Activated T-cell treated with anti-CD3 and anti-CD28 coated beads, Interleukin-2, amount 50 U/mL, for 24 hours (primary cell): ENCODE results near the gene USP25.
A peak's percentile ranks its signal among the peaks of the same experiment; 100 is the strongest.

Experiments used
- DNase-seq: peaks from one replicate; pipeline ENCODE4 v3.0.0-alpha.2; 2020
- H3K27ac Mint-ChIP-seq: 2 replicates; pipeline ENCODE4 v1.8.0; 2020; ENCODE audit warnings: mild to moderate bottlenecking, mixed read lengths
- H3K27me3 Mint-ChIP-seq: 2 replicates; pipeline ENCODE4 v1.8.0; 2020; ENCODE audit warnings: mixed read lengths
- H3K36me3 Mint-ChIP-seq: 2 replicates; pipeline ENCODE4 v1.8.0; 2020; ENCODE audit warnings: low read depth, mixed read lengths
- H3K4me1 Mint-ChIP-seq: 2 replicates; pipeline ENCODE4 v1.8.0; 2020; ENCODE audit warnings: low read depth, mixed read lengths
- H3K4me3 Mint-ChIP-seq: 2 replicates; pipeline ENCODE4 v1.8.0; 2020; ENCODE audit warnings: mild to moderate bottlenecking, moderate library complexity, mixed read lengths
- H3K9me3 Mint-ChIP-seq: 2 replicates; pipeline ENCODE4 v1.8.0; 2020; ENCODE audit warnings: mixed read lengths

USP25 gene

GRCh38 chr21:15794277-15794912 lies 64.6 kb downstream of the USP25 start:
- peaks cover 57% of the 10 kb centered on the region for H3K4me1 Mint-ChIP-seq
- no peaks in the 10 kb centered on the region for H3K9me3 Mint-ChIP-seq
- no peak for DNase-seq
- H3K27me3 Mint-ChIP-seq, result no peaks in the 10 kb centered on the region
- peaks cover 49% of the 10 kb centered on the region for H3K36me3 Mint-ChIP-seq
- no peak overlapping the region for H3K27ac Mint-ChIP-seq
- no peak overlapping the region for H3K4me3 Mint-ChIP-seq

GRCh38 chr21:15795533-15795932 lies 65.8 kb downstream of the USP25 start:
- no peak overlapping the region for H3K4me3 Mint-ChIP-seq
- H3K4me1 Mint-ChIP-seq, result peaks cover 61% of the 10 kb centered on the region
- no peak for DNase-seq
- H3K27me3 Mint-ChIP-seq, result no peaks in the 10 kb centered on the region
- peak overlapping the region; percentile 73 for H3K27ac Mint-ChIP-seq
- H3K36me3 Mint-ChIP-seq, result peaks cover 57% of the 10 kb centered on the region
- H3K9me3 Mint-ChIP-seq, result no peaks in the 10 kb centered on the region

DNA sequence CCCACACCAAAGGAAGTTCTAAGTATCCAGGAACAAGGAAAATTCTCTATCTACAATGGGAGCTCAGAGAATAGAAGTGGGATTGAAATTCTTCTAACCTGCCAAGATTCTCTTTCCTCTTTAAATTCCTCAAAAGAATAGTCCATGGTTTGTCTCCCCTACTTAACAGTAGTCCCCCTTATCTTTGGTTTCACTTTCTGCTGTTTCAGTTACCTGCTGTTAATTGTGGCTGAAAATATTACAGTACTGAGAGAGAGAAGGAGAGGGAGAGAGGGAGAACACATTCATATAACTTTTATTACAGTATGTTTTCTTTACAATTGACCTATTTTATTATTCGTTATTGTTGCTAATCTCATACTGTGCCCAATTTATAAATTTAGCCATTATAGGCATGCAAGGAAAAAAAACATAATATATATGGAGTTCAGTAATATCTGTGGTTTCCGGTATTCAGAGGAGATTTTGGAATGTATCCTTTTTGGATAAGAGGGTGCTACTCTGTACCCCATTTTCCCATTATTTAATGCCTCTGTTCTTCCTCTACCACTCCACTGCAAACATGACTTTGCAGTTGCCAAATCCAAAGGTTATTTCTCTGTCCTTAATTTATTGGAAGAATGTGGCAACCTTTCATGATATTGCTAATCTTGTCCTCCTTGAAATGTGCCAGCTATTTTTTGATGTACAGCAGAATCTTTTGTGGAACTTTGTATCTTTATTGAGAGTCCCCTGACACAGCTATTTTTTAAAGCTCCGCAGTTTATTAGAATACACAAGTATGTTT lies 68.0 kb downstream of the USP25 start:
- no peaks in the 10 kb centered on the region for H3K9me3 Mint-ChIP-seq
- no peak overlapping the region for H3K4me3 Mint-ChIP-seq
- DNase-seq, result no peak
- H3K27ac Mint-ChIP-seq, result peak overlapping the region; percentile 14
- H3K27me3 Mint-ChIP-seq, result no peaks in the 10 kb centered on the region
- H3K4me1 Mint-ChIP-seq, result peaks cover 68% of the 10 kb centered on the region
- H3K36me3 Mint-ChIP-seq, result peaks cover 64% of the 10 kb centered on the region

DNA sequence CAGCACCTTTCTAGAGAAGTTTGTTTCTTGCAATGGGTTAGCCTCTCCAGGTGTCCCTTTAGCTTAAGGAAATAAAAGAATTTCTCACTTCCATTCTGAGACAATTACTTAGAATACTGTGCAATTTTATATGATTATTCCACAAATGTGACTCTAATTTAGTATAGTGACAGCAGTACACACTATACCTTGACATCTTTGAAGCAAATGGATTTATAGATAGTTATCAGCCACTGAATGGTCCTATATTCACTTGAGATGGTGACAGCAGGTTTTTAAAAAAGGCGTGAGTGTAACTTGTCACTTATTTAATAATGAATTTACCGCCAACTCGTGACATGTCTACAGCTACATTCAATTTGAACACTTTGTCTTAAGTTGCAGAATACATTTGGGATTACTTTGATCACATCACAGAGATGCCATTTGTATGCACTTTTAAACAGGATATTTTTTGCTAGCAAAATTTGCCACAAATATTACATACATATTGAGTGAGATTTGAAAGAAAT lies 71.6 kb downstream of the USP25 start:
- no peak overlapping the region for H3K27ac Mint-ChIP-seq
- no peaks in the 10 kb centered on the region for H3K27me3 Mint-ChIP-seq
- peaks cover 51% of the 10 kb centered on the region for H3K4me1 Mint-ChIP-seq
- DNase-seq, result no peak
- peaks cover 69% of the 10 kb centered on the region for H3K36me3 Mint-ChIP-seq
- H3K4me3 Mint-ChIP-seq, result no peak overlapping the region
- H3K9me3 Mint-ChIP-seq, result no peaks in the 10 kb centered on the region

GRCh38 chr21:15804247-15805005 lies 74.6 kb downstream of the USP25 start:
- Mint-ChIP-seq H3K4me1 (peaks cover 28% of the 10 kb centered on the region), H3K27me3 (no peaks in the 10 kb centered on the region), H3K36me3 (peaks cover 69% of the 10 kb centered on the region), H3K4me3 (no peak overlapping the region), H3K27ac (no peak overlapping the region), H3K9me3 (no peaks in the 10 kb centered on the region)
- DNase-seq, result no peak

DNA sequence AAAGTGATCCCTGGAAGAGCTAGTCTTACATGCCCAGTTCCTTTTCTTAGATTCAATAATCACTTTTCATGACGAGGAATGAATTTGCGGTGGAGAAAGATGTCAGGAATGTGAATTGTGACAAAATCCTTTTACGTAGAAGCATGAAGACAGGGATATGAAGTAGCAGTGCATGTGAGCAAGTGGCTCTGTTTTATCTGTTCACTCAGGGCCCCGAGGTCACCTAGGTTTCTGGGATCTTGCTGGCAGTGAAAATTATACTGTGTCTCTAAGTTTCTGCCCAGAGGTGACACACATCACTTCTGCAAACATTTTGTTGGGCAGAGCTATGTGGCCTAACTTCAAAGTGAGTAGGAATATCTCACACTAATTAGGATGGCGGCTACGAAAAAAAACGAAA lies 79.3 kb downstream of the USP25 start:
- no peak for DNase-seq
- Mint-ChIP-seq H3K36me3 (peaks cover 81% of the 10 kb centered on the region), H3K9me3 (peaks cover 12% of the 10 kb centered on the region), H3K27me3 (no peaks in the 10 kb centered on the region), H3K27ac (no peak overlapping the region), H3K4me1 (peaks cover 17% of the 10 kb centered on the region), H3K4me3 (no peak overlapping the region)

DNA sequence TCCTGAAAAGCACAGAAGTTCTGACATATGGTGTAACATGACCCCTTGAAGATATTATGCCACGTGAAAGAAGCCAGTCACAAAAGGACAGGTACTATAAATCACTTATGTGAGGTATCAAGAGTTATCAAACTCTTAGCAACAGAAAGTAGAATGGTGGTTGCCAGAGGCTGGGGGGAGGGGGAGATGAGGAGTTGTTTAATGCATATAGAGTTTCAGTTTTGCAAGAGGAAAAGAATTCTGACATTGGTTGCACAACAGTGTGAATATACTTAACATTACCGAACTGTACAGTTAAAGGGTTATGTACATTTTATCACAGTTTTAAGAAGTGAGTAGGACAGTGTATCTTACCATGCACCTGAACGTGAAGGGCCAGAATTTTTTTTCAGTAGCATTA lies 80.0 kb downstream of the USP25 start:
- Mint-ChIP-seq H3K27ac (peak overlapping the region; percentile 74), H3K27me3 (no peaks in the 10 kb centered on the region), H3K36me3 (peaks cover 83% of the 10 kb centered on the region), H3K9me3 (peaks cover 18% of the 10 kb centered on the region), H3K4me1 (peaks cover 13% of the 10 kb centered on the region), H3K4me3 (no peak overlapping the region)
- no peak for DNase-seq

DNA sequence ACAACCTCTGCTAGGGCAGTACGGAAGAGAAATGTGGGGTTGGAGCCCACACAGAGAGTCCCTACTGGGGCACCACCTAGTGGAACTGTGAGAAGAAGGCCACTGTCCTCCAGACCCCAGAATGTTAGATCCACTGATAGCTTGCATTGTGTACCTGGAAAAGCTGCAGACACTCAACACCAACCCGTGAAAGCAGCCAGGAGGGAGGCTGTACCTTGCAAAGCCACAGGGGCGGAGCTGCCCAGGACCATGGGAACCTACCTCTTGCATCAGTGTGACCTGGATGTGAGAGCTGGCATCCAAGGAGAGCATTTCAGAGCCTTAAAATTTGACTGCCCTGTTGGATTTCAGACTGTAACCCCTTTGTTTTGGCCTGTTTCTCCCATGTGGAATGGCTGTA lies 85.5 kb downstream of the USP25 start:
- peaks cover 89% of the 10 kb centered on the region for H3K36me3 Mint-ChIP-seq
- H3K27me3 Mint-ChIP-seq, result no peaks in the 10 kb centered on the region
- H3K9me3 Mint-ChIP-seq, result peaks cover 37% of the 10 kb centered on the region
- H3K4me3 Mint-ChIP-seq, result no peak overlapping the region
- H3K4me1 Mint-ChIP-seq, result peaks cover 28% of the 10 kb centered on the region
- H3K27ac Mint-ChIP-seq, result peak overlapping the region; percentile 6
- no peak for DNase-seq

DNA sequence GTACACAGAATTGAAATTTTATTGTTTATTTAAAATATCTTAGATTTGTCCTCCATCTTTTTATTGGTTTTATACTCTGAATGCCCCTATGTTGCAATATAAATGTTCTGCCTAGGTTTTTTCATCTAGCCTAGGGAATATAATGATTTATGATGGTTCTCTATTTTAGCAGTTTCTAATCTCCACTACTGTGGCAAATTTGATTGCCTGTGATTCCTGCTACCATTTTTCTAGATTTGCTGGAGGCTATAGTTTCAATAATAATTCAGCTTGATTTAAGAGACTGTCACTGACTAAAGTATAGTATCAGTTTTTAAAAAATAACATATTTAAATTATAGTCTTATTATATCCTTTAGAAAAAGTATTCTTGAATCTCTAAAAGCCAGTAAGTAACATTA lies 90.5 kb downstream of the USP25 start:
- no peak overlapping the region for H3K27ac Mint-ChIP-seq
- H3K36me3 Mint-ChIP-seq, result peaks cover 70% of the 10 kb centered on the region
- H3K27me3 Mint-ChIP-seq, result no peaks in the 10 kb centered on the region
- peaks cover 17% of the 10 kb centered on the region for H3K9me3 Mint-ChIP-seq
- no peak overlapping the region for H3K4me3 Mint-ChIP-seq
- peaks cover 56% of the 10 kb centered on the region for H3K4me1 Mint-ChIP-seq
- DNase-seq, result no peak

GRCh38 chr21:15820852-15821379 lies 91.1 kb downstream of the USP25 start:
- H3K4me1 Mint-ChIP-seq, result peaks cover 53% of the 10 kb centered on the region
- peaks cover 12% of the 10 kb centered on the region for H3K9me3 Mint-ChIP-seq
- no peaks in the 10 kb centered on the region for H3K27me3 Mint-ChIP-seq
- DNase-seq, result no peak
- peaks cover 67% of the 10 kb centered on the region for H3K36me3 Mint-ChIP-seq
- H3K4me3 Mint-ChIP-seq, result no peak overlapping the region
- no peak overlapping the region for H3K27ac Mint-ChIP-seq

DNA sequence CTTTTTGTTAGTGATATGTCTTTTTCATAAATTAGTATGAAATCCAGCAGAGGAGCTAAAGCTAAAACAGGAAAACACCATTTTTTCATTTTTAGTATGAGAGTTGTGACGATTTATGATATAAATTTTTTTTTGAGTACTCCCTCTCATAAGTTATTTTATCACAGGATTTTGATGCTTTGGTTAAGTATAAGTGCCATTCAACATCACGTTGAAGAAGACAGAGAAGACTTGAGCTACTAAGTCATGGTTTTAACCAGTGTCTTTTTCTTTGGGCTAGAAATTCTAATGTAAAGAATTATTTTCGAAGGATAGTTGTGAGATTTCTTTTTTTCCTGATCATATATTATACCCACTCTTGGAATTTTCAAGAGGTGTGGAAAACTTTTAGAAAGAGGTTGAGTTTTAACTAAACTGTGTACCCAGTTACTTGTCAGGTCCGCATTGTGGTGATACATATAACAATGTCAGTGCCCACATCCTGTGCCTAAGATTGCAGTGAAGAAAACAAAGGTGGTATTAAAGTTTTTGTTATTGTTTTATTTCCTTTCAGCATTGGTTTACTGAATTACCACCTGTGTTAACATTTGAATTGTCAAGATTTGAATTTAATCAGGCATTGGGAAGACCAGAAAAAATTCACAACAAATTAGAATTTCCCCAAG lies 93.8 kb downstream of the USP25 start:
- Mint-ChIP-seq H3K36me3 (peaks cover 66% of the 10 kb centered on the region), H3K4me1 (peaks cover 44% of the 10 kb centered on the region), H3K4me3 (peak overlapping the region; percentile 35), H3K27me3 (no peaks in the 10 kb centered on the region), H3K9me3 (no peaks in the 10 kb centered on the region), H3K27ac (peak overlapping the region; percentile 85)
- no peak for DNase-seq

- Mint-ChIP-seq H3K27ac (no peak overlapping the region), H3K36me3 (peaks cover 64% of the 10 kb centered on the region), H3K4me1 (peaks cover 37% of the 10 kb centered on the region), H3K4me3 (no peak overlapping the region), H3K9me3 (no peaks in the 10 kb centered on the region), H3K27me3 (no peaks in the 10 kb centered on the region)
- DNase-seq, result no peak
Observed at GRCh38 chr21:15825700-15826099, 95.9 kb downstream of the USP25 start.

- no peaks in the 10 kb centered on the region for H3K27me3 Mint-ChIP-seq
- H3K4me3 Mint-ChIP-seq, result no peak overlapping the region
- no peaks in the 10 kb centered on the region for H3K9me3 Mint-ChIP-seq
- peaks cover 35% of the 10 kb centered on the region for H3K4me1 Mint-ChIP-seq
- DNase-seq, result no peak
- no peak overlapping the region for H3K27ac Mint-ChIP-seq
- H3K36me3 Mint-ChIP-seq, result peaks cover 69% of the 10 kb centered on the region
Observed at GRCh38 chr21:15826147-15826780, 96.5 kb downstream of the USP25 start.
